HG03565 (cell line): ENCODE results near the gene TRAF3IP1.

Experiments
- ATAC-seq: cut with Tn5 transposase; IDR thresholded peaks from one replicate; pipeline ENCODE4 v1.9.1; 2021; ENCODE audit warnings: mild to moderate bottlenecking, moderate library complexity; ENCODE audit not compliant: unreplicated experiment

TRAF3IP1 gene

DNA sequence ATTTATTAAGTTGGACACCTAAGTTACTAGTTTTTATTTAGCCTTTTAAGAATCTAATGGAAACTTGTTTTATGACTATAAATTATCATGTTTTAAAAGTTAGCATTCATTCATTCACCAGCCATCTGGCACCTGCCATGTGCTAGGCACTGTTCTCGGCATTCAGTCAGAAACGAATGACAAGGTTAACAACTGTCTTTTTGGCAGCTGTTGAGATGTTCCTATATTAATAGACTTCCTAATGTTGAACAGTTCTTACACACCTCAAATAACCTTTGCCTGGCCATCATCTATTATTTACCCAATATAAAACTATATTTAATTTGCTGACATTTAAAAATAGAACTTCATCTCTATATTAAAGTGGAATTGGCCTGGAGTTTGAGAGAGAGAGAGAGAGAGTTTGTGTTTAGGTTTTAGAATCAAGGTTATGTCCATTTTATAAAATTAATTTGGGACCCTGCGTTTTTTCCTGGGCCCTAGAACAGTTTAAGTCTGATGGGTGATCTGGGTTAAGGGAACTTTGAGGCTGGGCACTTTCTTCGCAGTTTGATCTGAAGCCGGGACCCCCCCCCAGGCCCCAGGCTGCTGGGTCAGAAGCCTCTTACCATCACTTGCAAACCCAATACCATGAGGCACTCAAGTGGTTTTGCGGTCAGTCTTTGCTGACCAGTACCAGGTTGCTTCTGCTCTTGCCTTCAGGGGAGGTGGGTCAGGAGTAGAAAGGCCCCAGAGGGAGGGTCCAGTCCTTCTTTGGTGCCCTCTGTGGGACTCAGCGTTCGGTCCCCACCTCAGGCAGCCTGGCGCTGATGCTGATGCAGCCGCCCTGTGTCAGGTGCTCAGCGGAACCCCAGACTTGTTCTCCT, 58.1 kb downstream of the TRAF3IP1 start:
- ATAC-seq = no peak

DNA sequence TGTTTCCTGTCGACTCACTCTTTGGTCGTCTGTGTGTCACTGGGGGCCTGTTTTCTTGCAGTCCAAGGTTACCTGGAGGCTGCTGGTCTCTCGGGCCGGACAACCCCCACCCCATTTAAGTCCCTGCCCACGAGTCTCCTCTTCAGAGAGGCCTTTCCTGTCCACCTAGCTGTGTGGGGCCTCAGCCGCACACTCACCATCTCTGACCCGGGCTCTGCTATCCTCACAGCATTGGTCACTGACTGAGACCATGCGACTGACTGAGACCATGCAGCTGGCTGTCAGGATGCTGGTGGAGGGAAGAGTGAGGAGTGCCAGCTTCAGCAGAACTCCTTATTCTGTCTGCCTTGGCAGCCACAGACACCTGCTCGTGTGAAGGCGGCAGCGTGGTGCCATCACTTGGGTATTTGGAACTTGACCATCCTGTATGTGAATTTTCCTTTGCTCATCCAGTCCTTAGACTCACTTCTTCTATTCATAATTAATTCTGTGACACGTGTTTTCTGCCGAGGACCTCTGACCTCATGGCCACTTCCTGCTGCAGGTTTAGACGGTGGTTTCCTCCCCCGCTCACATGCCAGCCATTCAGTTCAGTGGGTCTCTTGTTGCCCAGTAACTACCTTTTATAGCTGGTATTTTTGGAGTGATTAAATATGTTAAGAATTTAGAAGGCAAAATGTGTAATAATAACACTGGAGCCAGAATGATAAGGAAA, 58.9 kb downstream of the TRAF3IP1 start:
- no peak for ATAC-seq

DNA sequence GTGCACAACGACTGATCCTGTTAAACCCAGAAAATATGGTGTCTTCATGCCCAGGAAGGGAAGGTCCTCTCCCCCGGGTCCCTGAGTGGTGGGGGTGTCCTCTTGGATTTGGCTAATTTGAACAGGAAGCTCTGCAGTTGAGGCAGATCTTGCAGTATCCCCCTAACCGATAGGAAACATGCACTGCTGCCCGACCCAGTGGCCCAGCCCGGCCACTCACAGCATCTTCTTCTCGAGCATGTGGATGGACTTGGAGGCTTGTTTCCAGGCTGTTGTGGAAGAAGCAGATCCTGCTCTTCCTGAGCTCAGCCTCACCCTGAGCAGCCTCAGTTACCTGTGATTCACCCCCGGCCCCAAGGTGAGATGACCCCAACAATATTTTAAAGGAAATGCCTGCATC, 60.0 kb downstream of the TRAF3IP1 start:
- ATAC-seq = no peak

DNA sequence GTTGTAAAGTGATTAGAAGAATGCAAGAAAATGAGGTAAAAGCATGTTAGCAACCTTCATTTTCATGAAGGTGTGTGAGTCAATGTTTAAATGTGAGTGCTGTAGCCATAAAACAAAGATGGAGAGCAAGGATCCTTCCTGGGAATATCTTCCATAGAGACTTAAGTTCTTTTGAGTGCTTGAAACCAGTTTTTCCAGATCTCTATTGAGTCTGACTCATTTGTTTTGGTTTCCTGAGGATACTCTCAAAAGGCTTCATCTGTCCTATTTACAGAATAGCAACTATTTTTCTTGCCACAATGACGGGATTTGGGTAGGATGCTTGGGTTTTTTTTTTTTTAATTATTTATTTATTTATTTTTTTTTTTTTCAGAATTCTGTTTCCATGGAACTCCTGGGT, 60.5 kb downstream of the TRAF3IP1 start:
- ATAC-seq = no peak

DNA sequence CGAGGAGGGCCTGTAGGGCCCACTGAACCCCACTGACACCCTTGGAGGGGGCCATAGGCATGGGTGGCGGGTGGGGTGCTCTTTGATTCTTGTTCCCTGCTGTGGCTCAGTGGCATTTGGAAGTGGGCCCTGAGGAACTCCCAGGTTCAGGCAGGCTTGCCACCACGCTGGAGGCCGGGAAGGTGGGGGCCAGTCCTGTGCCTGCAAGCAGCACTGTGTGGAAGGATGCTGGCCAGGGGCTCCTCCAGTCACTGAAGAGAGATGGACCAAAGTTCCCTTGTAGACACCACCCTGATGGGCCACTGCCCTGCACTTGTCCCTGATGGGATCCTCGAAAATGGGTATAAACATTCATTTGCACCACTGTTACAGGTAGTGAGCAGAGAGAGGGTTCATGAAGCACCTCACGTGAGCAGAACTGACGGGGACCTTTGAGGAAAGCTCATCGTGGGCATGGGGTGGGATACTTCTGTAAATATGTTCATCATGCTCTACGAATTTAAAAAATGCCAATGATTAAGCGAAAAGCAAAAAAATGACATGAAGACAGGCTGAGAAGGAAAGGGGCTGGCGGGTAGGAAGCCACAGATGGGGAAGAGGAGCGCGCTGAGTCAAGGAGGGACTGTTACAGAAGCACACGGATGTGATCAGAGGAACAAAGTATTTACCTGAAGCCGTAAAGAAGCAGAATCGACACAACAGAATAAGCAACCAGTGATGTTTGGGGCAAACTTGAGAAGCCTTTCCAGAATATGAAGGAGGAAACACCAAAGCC, 61.2 kb downstream of the TRAF3IP1 start:
- ATAC-seq = no peak

DNA sequence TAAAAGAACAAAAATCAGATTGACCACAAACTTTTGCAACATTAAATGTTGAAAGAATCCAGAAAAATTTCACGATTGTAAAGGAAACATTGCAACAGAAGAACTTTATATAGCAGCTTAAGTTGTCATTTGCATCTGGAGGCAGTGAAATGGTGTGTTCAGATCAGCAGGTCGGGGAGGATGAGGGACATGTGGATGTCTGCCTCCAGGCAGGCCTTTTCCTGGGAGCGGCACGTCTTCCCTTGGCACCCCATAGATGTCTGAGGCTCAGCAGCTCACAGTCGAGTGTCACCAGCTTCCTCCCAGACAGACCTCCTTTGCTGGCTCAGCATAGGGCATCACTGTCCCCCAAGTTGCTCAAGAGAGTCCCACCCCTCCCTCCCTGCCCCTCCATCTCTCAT, 62.1 kb downstream of the TRAF3IP1 start:
- ATAC-seq = no peak

DNA sequence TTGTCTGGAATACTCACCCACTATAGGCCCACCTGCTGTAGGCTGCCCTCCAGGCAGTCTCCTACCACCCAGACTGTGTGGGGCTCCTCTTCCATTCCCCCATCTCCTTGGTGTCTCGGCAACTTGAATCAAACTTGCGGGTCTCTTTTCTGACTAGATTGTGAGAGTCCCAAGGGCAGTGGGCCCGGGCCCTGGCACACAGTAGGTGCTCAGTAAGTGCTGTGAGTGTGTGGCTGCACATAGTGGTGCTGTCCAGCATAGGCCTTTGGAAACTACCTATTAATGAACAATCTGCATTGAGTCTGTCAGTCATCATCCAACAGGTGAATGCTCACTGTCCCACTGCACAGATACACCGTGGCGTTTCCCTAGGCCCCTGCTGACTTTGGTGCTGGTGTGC, 62.8 kb downstream of the TRAF3IP1 start:
- no peak for ATAC-seq

DNA sequence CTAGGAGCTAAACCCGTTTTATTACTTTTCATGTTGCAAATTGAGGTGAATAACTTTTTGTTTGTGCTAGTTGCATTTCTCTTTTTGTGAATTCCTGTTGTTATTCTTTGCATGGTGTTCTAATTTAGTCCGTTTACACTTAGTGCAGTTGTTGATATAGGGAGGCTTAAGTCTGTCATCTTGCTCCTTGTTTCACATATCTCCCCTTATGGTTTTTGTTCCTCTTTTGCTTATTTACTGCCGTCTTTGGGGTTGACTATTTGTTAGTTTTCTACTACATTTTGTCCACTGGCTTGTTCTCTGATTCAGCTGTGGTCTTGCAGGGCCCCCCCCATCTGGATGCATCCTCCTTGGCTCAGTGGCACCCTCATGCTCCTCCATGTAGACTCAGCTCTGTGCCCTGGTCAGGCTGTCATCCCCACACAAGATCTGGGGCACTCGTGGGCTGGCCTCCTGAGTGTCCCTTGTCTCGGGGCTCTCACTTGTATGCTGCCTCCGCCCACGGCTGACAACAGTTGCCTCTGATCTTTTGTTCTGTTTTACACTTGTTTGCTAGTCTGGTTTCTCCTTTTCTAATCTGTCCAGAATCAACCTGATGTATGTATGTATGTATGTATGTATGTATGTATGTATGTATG, 63.5 kb downstream of the TRAF3IP1 start:
- ATAC-seq = no peak

DNA sequence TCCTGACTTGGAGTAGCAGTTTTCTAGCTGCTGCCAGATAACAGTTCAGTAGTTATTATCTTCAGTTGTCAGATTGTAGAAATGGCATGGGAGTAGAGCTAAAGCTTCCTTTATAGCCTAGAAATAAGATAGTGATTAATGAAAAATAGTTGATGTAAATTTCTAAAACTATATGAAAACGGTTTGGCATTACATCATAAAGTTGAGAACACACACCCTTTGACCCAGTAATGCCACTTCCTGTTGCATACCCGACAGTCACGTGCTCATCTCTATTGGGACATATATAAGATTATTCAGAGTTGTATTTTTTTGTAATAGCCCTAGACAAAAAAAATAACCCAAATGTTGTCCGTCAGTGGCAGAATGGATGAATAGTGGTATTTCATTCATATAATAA, 67.0 kb downstream of the TRAF3IP1 start:
- ATAC-seq = no peak

DNA sequence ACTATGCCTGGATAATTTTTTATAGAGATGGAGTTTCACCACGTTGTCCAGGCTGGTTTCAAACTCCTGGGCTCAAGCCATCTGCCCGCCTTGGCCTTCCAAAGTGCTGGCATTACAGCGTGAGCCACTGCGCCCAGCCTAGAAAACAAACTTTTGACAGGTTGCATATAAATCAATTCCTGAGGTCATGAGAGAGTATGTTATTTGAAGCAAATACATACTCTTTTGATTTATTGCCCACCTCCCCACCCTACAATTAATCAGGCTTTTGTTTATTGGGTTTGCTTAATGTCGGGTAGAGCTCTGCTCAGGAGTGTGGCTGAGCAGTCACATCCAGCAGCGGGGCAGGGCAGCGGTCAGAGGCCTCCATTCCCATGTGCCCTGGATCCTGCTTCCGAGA, 68.5 kb downstream of the TRAF3IP1 start:
- ATAC-seq = no peak

DNA sequence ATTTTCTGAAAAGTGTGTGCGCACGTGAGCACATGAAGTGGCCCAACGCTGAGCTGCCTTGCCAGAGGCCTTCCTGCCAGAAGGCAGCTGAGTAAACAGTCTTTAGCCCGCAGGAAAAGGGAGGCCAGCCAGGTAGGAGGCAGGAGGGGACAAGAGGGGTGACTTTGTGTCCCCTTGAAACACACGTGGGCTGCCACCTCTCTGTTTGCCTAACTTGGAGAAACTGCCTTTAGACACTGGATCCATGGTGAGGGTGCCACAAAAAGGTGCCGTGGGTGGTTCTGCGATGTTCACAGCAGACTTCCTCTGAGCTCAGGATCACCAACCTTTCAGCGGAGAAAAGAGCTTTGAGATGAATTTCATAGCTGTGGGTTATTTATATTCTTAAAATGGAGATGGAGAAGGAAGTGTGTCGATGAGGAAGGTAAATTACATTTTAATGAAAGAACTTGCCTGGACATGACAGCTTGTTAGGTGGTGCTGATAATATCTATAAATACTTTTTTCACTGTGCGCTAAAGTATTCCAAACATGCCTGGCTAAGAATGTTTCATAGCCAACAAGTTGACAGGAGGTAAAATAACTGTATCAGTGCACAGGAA, 69.8 kb downstream of the TRAF3IP1 start:
- ATAC-seq = no peak

DNA sequence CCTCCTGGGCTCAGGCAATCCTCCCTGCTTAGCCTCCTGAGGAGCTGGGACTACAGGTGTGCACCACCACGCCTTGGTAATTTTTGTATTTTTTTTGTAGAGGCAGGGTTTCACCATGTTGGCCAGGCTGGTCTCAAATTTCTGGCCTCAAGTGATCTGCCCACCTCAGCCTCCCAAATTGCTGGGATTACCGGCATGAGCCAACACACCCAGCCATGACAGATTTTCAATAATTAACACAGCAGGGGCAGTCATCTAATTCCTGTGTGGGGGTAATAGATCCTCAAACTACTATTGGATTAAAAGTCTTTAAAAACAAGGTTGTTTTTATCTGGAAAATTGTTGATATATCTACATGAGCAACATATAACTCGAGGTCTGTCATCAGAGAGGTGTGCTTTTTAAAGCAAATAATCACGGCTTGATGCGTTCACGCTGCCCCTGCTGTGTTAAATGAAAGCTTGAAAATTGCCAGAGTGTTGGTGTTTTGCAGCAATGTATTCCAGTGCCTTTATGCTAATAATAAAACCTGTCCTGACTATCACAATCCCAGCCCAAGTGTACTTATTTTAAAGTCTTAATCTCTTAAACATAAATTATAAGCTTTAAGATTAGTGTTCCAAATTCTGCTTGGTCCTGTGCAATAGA, 70.8 kb downstream of the TRAF3IP1 start:
- no peak for ATAC-seq

DNA sequence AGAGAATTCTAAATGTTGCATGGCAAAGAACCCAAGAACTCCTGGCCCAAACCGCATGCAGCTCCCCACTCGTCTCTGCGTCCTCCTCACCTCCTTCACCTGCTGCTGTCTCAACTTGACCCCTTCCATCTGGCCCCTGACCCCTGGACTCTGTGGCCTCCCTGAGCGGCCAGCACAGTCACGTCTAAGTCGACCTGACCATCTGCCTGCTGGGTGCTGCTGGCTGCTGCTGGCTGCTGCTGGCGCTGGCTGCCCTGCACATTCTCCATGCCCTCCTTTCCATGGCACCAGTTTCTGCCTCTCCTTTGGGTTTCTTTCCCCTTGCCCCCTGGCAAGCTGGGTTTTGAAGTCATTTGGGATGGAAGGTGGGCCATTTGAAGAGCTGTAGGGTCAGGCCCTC, 76.3 kb downstream of the TRAF3IP1 start:
- no peak for ATAC-seq

DNA sequence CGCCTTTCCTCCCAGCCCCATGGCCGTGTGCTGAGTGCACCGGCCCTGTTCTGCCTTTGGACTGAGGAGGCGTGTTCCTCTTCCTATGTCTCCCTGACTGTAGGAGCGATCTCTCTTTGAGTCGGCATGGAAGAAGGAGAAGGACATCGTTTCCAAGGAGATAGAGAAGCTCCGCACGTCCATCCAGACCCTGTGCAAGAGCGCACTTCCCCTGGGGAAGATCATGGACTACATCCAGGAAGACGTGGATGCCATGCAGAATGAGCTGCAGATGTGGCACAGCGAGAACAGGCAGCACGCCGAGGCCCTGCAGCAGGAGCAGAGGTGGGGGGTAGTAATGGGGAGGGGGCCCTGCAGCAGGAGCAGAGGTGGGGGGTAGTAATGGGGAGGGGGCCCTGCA, 77.0 kb downstream of the TRAF3IP1 start:
- ATAC-seq = no peak

DNA sequence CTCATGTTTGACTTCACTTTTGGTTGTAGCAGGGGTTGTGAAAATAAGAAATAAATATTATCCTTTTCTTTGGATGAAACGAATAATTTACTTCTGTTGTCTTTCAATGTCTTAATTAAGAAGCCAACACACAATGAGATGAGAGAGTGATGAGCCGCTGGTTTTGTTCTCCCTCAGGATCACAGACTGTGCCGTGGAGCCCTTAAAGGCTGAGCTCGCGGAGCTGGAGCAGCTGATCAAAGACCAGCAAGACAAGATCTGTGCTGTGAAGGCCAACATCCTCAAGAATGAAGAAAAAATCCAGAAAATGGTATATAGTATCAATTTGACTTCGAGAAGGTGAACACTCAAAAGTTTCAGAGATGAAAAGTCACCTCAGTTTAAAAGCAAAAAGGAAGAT, 78.3 kb downstream of the TRAF3IP1 start:
- ATAC-seq = no peak

DNA sequence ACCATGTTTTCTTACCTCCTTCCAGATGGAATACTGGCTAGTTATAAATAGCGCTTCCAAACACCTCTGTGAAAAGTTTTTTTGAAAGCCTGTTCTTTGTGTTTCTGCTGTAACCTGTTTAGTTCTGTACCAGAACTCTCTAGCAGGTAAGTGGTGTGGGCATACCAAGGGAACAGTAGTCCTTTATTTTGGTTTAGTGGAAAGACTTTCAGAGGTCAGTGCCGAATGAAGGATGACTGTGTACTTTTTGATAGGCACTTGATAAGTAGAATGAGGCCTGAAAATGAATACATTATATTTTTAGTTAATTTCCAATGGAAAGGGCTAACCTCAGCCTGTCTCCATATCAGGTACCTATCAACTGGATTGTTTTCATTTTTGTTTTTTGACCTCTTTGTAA, 78.8 kb downstream of the TRAF3IP1 start:
- ATAC-seq = no peak

DNA sequence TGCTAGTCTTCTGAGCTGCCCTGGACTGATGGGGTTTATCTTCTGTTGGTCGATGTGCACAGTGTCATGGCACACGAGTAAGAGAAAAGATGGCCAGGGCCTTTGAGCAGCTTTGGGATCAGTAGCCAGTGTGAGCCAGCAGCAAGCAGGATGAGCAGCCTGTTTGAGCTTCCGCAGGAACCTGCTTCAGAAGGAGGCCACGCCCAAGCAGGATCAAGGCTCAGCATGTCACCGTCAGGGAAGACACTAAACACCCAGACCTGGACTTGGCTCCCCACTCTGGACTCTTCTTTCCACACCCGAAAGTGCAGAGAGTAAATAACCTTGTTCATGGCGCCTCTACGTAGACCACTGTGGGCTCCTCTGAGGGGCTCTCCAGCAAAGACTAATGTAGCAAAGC, 81.2 kb downstream of the TRAF3IP1 start:
- ATAC-seq = no peak

DNA sequence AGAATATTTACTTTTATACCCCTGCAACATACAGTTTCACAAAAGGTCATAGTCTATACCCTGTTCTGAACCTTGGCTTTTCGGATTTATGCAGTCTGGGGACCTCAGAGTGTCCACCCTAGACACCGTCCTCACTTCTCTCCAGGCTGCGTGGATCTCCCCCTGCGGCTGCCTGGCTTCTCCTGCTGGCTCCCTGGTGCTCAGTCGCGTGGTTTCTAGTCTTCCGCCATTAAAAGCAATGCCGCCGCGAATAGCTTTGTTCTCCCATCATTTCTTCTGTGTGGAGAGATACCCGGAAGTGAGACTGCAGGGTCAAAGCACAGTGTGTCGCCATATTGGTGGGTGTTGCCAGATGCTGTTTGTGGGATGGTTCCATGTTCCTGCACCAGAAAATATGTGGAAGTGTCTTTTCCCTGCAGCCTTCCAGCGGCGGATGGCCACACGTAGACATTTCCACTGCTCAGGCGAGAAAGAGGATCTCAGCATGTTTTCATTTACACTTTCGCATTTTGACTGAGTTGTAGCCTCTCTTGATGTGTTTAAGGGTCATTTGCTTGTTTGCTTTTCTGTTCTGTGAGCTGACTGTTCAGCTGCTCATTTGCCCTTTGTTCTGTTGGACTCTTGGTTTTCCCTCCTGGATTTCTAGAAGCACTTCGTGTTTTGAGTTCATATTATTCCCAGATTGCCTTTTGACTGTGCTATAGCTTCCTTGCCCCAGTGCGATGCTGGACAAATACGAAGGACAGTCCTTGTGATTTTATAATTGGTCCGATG, 83.5 kb downstream of the TRAF3IP1 start:
- no peak for ATAC-seq

DNA sequence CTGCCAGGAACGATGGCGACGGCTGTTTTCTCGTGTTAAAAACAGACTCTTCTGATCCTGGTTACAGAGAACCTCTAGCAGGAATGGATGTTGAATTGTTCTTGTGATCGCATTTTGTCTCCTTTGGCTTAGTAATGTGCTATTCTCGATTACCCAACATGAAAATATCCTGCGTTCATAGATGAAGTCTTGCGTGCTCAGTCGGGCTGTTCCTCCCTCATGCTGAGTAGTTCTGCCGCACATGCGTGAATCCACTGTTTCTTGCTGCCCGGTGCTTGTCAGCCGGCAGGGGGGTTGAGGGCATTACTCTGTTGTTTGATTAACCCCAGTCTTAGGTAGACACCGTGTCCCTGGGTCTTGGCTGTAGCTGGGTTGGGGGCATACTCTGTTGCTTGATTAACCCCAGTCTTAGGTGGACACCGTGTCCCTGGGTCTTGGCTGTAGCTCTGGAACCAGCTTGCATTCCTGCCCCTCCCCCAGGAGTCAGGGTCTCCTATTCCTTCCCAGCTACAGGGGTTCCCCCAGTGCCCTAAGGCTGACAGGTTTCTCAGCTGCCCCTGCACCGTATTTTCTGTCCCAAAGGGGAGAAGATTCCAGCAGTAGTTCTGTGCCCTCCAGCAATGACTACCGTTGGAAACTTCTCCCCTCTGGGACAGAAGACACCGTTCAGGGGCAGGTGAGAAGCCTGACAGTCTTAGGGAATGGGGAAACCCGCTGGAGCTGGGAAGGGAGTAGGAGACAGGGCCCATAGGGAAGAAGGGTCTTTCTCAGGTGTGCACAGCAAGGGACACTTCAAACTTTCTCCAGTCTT, 84.3 kb downstream of the TRAF3IP1 start:
- no peak for ATAC-seq
